Caco-2 (cell line): ENCODE measurements around the gene INPP4B. TPM values are rescaled to one million over a fixed set of nuclear protein-coding genes. Genes with fewer than 3 reads are reported as not detected.

Experiments
- BruUV-seq: library from RNA; stranded (reverse); fragments of 400-500 nt; replicated peaks from 2 replicates; lab custom pipeline; 2021; lab: Mats Ljungman, UMichigan
- CTCF ChIA-PET: fragments of 300-600 bp; sonication (Branson Sonifier 250); formaldehyde crosslinking; loops from one replicate; lab custom pipeline; 2022; ENCODE audit warnings: antibody characterized with exemption; lab: Charles Lee
- POLR2A ChIA-PET: fragments of 300-600 bp; sonication (Branson Sonifier 250); formaldehyde crosslinking; loops from one replicate; lab custom pipeline; 2022; ENCODE audit warnings: antibody characterized with exemption; lab: Charles Lee
- DNase-seq, 2 experiments: peaks; one replicate each; pipeline versions ENCODE4 v3.0.0 to v3.0.0-alpha.2; 2020 to 2022
- H3K27me3 ChIP-seq: replicated peaks from 2 replicates; pipeline ENCODE4 v1.6.0; 2011; ENCODE audit warnings: low read length; ENCODE audit not compliant: control insufficient read depth, insufficient read depth
- H3K36me3 ChIP-seq: 2 replicates; pipeline ENCODE4 v1.5.1; 2011; ENCODE audit warnings: low read length; ENCODE audit not compliant: control insufficient read depth, insufficient read depth
- H3K4me1 ChIP-seq: fragments of 250-450 bp; sonication (Bioruptor Pico); 2 replicates; pipeline ENCODE4 v1.5.1; 2020; ENCODE audit warnings: mild to moderate bottlenecking
- H3K4me3 ChIP-seq: 2 replicates; pipeline ENCODE4 v1.5.1; 2011; ENCODE audit warnings: low read depth, mild to moderate bottlenecking, control low read depth, low read length
- H3K9me3 ChIP-seq: fragments of 250-450 bp; sonication (Bioruptor Pico); 2 replicates; pipeline ENCODE4 v1.5.1; 2020; ENCODE audit warnings: mild to moderate bottlenecking, moderate library complexity
- H3K27ac Mint-ChIP-seq: one replicate; pipeline ENCODE4 v1.8.0; 2022; ENCODE audit warnings: mixed read lengths; ENCODE audit not compliant: unreplicated experiment
- H3K27me3 Mint-ChIP-seq: one replicate; pipeline ENCODE4 v1.8.0; 2022; ENCODE audit warnings: mixed read lengths; ENCODE audit not compliant: insufficient read depth, unreplicated experiment
- H3K36me3 Mint-ChIP-seq: one replicate; pipeline ENCODE4 v1.8.0; 2022; ENCODE audit warnings: mild to moderate bottlenecking, mixed read lengths; ENCODE audit not compliant: insufficient read depth, unreplicated experiment
- H3K4me1 Mint-ChIP-seq: one replicate; pipeline ENCODE4 v1.8.0; 2022; ENCODE audit warnings: low read depth, mixed read lengths; ENCODE audit not compliant: unreplicated experiment
- H3K4me3 Mint-ChIP-seq: one replicate; pipeline ENCODE4 v1.8.0; 2022; ENCODE audit warnings: mild to moderate bottlenecking, moderate library complexity, mixed read lengths; ENCODE audit not compliant: unreplicated experiment
- H3K9me3 Mint-ChIP-seq: one replicate; pipeline ENCODE4 v1.8.0; 2022; ENCODE audit warnings: mixed read lengths; ENCODE audit not compliant: unreplicated experiment
- intact Hi-C: fragments of 100-400 bp; cut with micrococcal nuclease; formaldehyde crosslinking; loops from one replicate; pipeline ENCODE4 v1.10.0; 2022; ENCODE audit not compliant: unreplicated experiment
- total RNA-seq: library from RNA; stranded (reverse); gene quantifications from 2 replicates; pipeline ENCODE4 v1.2.3, GENCODE V29; 2022
- TF ChIP-seq, protein P1 (sequence below), 2 experiments: fragments of 200-600 bp in 1 of 2; IDR thresholded peaks; 1 replicate in 1 of 2; 2 replicates in 1 of 2; pipeline versions ENCODE4 v1.5.1 to v1.8.0; 2011 to 2022; ENCODE audit warnings: antibody characterized with exemption in 1 of 2, control low read depth in 1 of 2, inconsistent platforms in 1 of 2, low read depth in 1 of 2, low read length in 1 of 2, mild to moderate bottlenecking in 1 of 2, moderate library complexity in 1 of 2; ENCODE audit not compliant: insufficient read depth in 1 of 2, severe bottlenecking in 1 of 2, unreplicated experiment in 1 of 2

The INPP4B gene
- total RNA-seq, 1 experiment from 2014 or later: 10.3 TPM

GRCh38 chr4:142064181-142064580, 781.9 kb downstream of the INPP4B start:
- Mint-ChIP-seq H3K27me3 (no peaks in the 10 kb centered on the region), H3K36me3 (no peaks in the 10 kb centered on the region), H3K27ac (no peak overlapping the region), H3K4me3 (no peak overlapping the region), H3K4me1 (no peaks in the 10 kb centered on the region), H3K9me3 (peaks cover 5% of the 10 kb centered on the region)
- H3K4me3 ChIP-seq: no peak overlapping the region
- H3K4me1 ChIP-seq: no peaks in the 10 kb centered on the region
- no peak for DNase-seq
- H3K9me3 ChIP-seq: no peaks in the 10 kb centered on the region
- no peaks in the 10 kb centered on the region for H3K36me3 ChIP-seq
- intact Hi-C loops: no loop called here
- BruUV-seq: no TSS peak
- CTCF ChIA-PET: no interaction called here
- no peaks in the 10 kb centered on the region for H3K27me3 ChIP-seq
- TF ChIP-seq, protein P1, sequence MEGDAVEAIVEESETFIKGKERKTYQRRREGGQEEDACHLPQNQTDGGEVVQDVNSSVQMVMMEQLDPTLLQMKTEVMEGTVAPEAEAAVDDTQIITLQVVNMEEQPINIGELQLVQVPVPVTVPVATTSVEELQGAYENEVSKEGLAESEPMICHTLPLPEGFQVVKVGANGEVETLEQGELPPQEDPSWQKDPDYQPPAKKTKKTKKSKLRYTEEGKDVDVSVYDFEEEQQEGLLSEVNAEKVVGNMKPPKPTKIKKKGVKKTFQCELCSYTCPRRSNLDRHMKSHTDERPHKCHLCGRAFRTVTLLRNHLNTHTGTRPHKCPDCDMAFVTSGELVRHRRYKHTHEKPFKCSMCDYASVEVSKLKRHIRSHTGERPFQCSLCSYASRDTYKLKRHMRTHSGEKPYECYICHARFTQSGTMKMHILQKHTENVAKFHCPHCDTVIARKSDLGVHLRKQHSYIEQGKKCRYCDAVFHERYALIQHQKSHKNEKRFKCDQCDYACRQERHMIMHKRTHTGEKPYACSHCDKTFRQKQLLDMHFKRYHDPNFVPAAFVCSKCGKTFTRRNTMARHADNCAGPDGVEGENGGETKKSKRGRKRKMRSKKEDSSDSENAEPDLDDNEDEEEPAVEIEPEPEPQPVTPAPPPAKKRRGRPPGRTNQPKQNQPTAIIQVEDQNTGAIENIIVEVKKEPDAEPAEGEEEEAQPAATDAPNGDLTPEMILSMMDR (IDR thresholded peaks at IDR 0.05; ENCODE audit: insufficient read depth in 1 of 2, low read depth in 1 of 2, low read length in 1 of 2, severe bottlenecking in 1 of 2, unreplicated experiment in 1 of 2): no peak
- POLR2A ChIA-PET: no interaction called here

- Mint-ChIP-seq H3K27me3 (no peaks in the 10 kb centered on the region), H3K36me3 (no peaks in the 10 kb centered on the region), H3K4me3 (no peak overlapping the region), H3K27ac (no peak overlapping the region), H3K4me1 (no peaks in the 10 kb centered on the region), H3K9me3 (no peaks in the 10 kb centered on the region)
- H3K4me1 ChIP-seq: no peaks in the 10 kb centered on the region
- intact Hi-C loops: no loop called here
- no peaks in the 10 kb centered on the region for H3K9me3 ChIP-seq
- POLR2A ChIA-PET: no interaction called here
- BruUV-seq: no TSS peak
- H3K27me3 ChIP-seq: no peaks in the 10 kb centered on the region
- CTCF ChIA-PET: no interaction called here
- DNase-seq: no peak
- TF ChIP-seq, protein P1 (IDR thresholded peaks at IDR 0.05; ENCODE audit: insufficient read depth in 1 of 2, low read depth in 1 of 2, low read length in 1 of 2, severe bottlenecking in 1 of 2, unreplicated experiment in 1 of 2): no peak
- no peaks in the 10 kb centered on the region for H3K36me3 ChIP-seq
- H3K4me3 ChIP-seq: no peak overlapping the region
Measured at GRCh38 chr4:142045996-142046395, 800.1 kb downstream of the INPP4B start.

- POLR2A ChIA-PET: no interaction called here
- TF ChIP-seq, protein P1 (IDR thresholded peaks at IDR 0.05; ENCODE audit: insufficient read depth in 1 of 2, low read depth in 1 of 2, low read length in 1 of 2, severe bottlenecking in 1 of 2, unreplicated experiment in 1 of 2): no peak
- Mint-ChIP-seq H3K4me1 (no peaks in the 10 kb centered on the region), H3K4me3 (no peak overlapping the region), H3K27me3 (no peaks in the 10 kb centered on the region), H3K36me3 (no peaks in the 10 kb centered on the region), H3K9me3 (no peaks in the 10 kb centered on the region), H3K27ac (no peak overlapping the region)
- H3K4me3 ChIP-seq: no peak overlapping the region
- DNase-seq: no peak
- BruUV-seq: no TSS peak
- intact Hi-C loops: no loop called here
- no peaks in the 10 kb centered on the region for H3K27me3 ChIP-seq
- CTCF ChIA-PET: no interaction called here
- H3K9me3 ChIP-seq: no peaks in the 10 kb centered on the region
- H3K36me3 ChIP-seq: no peaks in the 10 kb centered on the region
- no peaks in the 10 kb centered on the region for H3K4me1 ChIP-seq
Measured at GRCh38 chr4:142044271-142044670, 801.8 kb downstream of the INPP4B start.
